Dendritic cell treated with granulocyte-macrophage colony-stimulating factor and Interleukin-4, amounts not matched to agents 40 ng/mL and 50 ng/mL, for 4 days (primary cell): Measurements from ENCODE around the gene LMF1.

Experiments used
- H3K27ac Mint-ChIP-seq: one replicate; pipeline ENCODE4 v1.8.0; 2022; ENCODE audit warnings: mild to moderate bottlenecking, mixed read lengths
- H3K27me3 Mint-ChIP-seq: one replicate; pipeline ENCODE4 v1.8.0; 2022; ENCODE audit warnings: mild to moderate bottlenecking, mixed read lengths
- H3K36me3 Mint-ChIP-seq: one replicate; pipeline ENCODE4 v1.8.0; 2022; ENCODE audit warnings: low read depth, mixed read lengths
- H3K4me1 Mint-ChIP-seq: one replicate; pipeline ENCODE4 v1.8.0; 2022; ENCODE audit warnings: low read depth, mixed read lengths
- H3K4me3 Mint-ChIP-seq: one replicate; pipeline ENCODE4 v1.8.0; 2022; ENCODE audit warnings: mild to moderate bottlenecking, moderate library complexity, mixed read lengths
- H3K9me3 Mint-ChIP-seq: one replicate; pipeline ENCODE4 v1.8.0; 2022; ENCODE audit warnings: mixed read lengths
- intact Hi-C: fragments of 100-400 bp; cut with micrococcal nuclease; formaldehyde crosslinking; loops from one replicate; pipeline ENCODE4 v1.15.0; 2022

LMF1 gene

DNA sequence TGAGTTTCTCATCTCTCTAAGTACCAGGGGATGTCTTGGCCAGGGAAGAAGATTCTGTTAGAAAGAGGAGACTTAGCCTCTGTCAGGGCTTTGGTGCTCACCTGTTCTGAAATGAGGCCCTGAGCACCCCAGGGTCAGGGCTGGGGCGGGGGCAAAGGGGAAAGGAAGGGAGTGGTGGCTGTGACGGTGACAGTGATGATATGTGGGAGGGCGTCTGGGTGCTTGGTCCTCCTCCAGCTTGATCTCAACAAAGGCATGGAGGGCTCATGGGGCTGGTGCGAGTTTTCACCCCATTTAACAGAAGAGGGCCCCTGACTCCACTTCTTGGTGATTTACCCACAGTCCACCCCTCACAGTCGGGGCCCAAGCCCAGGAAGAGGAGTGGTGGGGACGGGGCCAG lies 25.9 kb upstream of the LMF1 start:
- peaks cover 15% of the 10 kb centered on the region for H3K9me3 Mint-ChIP-seq
- H3K27me3 Mint-ChIP-seq: peaks cover 39% of the 10 kb centered on the region
- intact Hi-C loops: no loop called here
- no peaks in the 10 kb centered on the region for H3K36me3 Mint-ChIP-seq
- H3K27ac Mint-ChIP-seq: no peak overlapping the region
- H3K4me3 Mint-ChIP-seq: no peak overlapping the region
- H3K4me1 Mint-ChIP-seq: no peaks in the 10 kb centered on the region

DNA sequence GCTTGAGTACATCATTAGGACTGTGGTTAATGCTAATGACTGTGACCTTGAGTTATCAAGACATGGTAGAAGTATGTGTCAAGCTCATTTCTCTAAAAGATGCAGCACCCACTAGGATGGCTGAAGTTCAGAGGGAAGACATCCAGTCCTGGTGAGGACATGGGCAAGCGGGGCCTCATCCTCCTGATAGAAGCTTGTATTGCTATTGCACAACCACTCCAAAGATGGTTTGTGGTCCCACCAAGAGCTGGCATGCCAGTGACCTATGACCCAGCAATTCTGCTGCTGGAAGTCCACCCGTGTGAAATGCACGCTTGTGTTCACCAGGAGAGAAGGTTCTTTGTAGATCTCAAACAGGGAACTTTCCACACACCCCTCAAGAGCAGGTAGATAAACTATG lies 25.0 kb upstream of the LMF1 start:
- H3K27ac Mint-ChIP-seq: no peak overlapping the region
- no peaks in the 10 kb centered on the region for H3K36me3 Mint-ChIP-seq
- H3K27me3 Mint-ChIP-seq: peaks cover 39% of the 10 kb centered on the region
- no peak overlapping the region for H3K4me3 Mint-ChIP-seq
- intact Hi-C loops: no loop called here
- H3K9me3 Mint-ChIP-seq: peaks cover 15% of the 10 kb centered on the region
- no peaks in the 10 kb centered on the region for H3K4me1 Mint-ChIP-seq

DNA sequence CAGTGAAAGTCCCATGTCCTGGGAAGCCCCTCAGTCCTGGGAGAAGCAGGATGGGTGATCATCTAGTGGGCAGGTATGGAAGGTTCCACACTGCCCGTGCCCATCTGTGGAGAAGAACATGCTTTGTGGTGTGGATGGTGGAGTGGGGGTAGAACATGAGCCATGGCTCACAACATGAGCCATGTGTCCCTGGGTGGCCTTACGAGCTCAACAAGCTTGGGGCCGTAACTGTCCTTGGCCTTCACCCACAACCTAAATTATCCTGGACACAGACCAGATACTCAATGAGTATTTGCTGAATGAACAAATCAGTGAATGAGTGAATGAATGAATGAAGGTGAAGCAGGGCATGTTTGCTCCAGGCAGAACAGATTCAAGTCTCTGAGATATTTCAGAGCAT lies 24.3 kb upstream of the LMF1 start:
- Mint-ChIP-seq H3K27me3 (peaks cover 39% of the 10 kb centered on the region), H3K4me1 (no peaks in the 10 kb centered on the region), H3K36me3 (no peaks in the 10 kb centered on the region), H3K9me3 (peaks cover 15% of the 10 kb centered on the region), H3K4me3 (no peak overlapping the region), H3K27ac (no peak overlapping the region)
- intact Hi-C loops: no loop called here

DNA sequence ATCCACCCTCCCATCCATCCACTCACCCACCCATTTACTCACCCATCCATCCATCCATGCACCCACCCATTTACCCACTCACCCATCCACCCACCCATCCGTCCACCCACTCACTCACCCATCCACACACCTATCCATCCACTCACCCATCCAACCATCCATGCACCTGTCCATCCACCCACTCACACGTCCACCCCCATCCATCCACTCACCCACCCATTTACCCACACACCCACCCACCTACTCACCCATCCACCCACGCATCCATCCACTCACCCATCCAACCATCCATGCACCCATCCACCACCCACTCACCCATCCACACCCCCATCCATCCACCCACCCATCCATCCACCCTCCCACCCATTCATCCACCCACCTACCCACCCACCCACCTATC lies 22.9 kb upstream of the LMF1 start:
- peaks cover 15% of the 10 kb centered on the region for H3K9me3 Mint-ChIP-seq
- peaks cover 42% of the 10 kb centered on the region for H3K27me3 Mint-ChIP-seq
- H3K27ac Mint-ChIP-seq: no peak overlapping the region
- intact Hi-C loops: no loop called here
- no peaks in the 10 kb centered on the region for H3K36me3 Mint-ChIP-seq
- H3K4me3 Mint-ChIP-seq: no peak overlapping the region
- H3K4me1 Mint-ChIP-seq: no peaks in the 10 kb centered on the region

DNA sequence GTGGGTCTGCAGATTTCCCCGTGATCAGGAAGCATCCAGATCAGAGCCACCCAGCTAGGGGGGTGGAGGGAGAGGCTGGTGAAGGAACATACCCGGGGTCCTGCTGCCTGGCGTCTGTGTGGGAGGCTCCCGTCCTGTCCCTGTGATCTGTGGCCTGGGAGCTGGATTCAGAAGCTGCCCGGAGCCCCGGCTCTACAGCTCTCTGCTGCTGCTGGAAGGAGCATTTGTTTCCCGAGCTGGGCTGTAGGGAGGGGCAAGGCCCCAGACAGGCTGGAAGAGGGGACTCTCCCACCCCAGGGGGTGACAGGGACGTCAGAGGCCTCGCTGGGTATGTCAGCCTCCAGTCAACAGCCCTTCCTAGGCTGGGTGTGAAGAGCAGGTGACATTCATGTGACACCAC lies 21.0 kb upstream of the LMF1 start:
- no peak overlapping the region for H3K27ac Mint-ChIP-seq
- H3K4me1 Mint-ChIP-seq: no peaks in the 10 kb centered on the region
- no peaks in the 10 kb centered on the region for H3K36me3 Mint-ChIP-seq
- H3K9me3 Mint-ChIP-seq: peaks cover 15% of the 10 kb centered on the region
- no peak overlapping the region for H3K4me3 Mint-ChIP-seq
- intact Hi-C loops: no loop called here
- H3K27me3 Mint-ChIP-seq: peaks cover 29% of the 10 kb centered on the region

DNA sequence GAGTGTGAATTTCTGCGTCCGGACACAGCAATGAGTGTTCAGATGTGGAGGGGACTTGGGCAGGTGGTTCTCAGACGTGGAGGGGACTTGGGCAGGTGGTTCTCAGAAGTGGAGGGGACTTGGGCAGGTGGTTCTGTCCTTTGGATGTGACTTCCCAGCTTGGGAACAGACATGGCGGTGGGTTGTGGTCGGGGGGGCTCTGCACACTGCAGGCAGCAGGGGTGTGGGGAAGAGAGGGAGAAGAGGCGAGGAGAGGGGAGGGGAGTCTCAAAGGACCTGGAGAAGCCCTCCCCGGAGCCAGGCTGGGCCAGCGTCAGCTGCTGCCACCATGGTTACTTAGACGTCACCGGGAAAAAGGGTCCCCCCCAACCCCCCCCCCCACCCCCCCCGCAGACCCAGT lies 20.6 kb upstream of the LMF1 start:
- Mint-ChIP-seq H3K27me3 (peaks cover 25% of the 10 kb centered on the region), H3K36me3 (no peaks in the 10 kb centered on the region), H3K27ac (no peak overlapping the region), H3K4me1 (no peaks in the 10 kb centered on the region), H3K4me3 (no peak overlapping the region), H3K9me3 (peaks cover 15% of the 10 kb centered on the region)
- intact Hi-C loops: no loop called here

DNA sequence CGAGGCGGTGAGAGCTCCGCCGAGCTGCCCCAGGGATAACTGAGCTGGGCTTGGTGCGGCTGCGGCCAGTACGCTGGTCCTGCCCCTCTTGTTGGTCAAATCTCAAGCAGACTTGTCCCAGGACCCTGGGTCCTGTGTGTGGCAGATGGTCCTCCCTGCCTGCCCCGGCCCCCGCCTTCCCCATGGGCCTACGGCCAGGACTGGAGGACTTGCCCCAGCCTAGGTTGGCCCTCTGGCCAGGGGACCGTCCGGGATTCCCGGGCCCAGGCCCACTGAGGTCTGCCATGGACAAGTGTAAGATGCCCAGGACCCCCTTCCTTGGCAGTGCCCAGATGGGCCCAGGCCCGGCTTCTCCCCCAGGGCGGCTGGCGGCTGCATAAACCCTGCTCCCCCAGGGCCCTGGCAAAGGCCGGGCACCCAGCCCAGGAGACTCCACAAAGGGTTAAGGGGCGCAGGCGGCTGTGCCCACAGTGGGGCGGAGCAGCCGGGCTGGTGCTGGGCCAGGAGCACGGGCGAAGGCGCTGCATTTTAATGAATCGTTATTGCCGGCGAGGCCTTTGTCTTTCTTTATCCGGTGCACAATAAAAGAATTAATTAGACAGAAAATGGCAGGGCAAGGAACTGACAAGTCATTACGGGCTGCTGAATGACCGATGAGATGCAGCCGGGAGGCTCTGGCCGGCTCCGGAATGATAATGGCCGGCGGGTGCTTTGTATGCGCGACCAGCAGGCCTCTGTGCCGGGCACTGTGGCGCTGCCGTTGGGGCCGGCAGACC lies 19.9 kb upstream of the LMF1 start:
- H3K27ac Mint-ChIP-seq: no peak overlapping the region
- intact Hi-C loops: no loop called here

DNA sequence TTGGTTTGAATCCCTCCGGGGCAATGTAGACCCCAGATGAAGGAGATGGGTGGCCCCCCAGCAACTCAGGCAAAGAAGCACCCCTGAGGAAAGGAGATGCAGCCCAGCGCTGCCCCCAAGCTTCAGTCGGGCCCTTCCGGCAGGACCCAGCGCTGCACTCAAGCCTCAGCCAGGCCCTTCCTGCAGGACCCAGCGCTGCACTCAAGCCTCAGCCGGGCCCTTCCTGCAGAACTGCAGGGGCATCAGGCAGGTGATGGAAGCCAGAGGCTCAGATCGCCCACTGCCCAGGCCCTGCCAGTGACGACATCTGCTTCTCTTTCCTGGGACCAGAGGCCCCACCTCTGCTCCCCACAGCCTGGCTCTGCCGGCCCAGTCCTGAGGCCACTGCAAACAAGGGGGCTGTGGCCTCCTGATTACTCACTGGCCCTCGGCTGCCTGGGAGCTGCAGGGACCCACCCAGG lies 18.6 kb upstream of the LMF1 start:
- no peaks in the 10 kb centered on the region for H3K9me3 Mint-ChIP-seq
- no peak overlapping the region for H3K4me3 Mint-ChIP-seq
- no peaks in the 10 kb centered on the region for H3K36me3 Mint-ChIP-seq
- H3K4me1 Mint-ChIP-seq: no peaks in the 10 kb centered on the region
- H3K27ac Mint-ChIP-seq: no peak overlapping the region
- intact Hi-C loops: no loop called here
- H3K27me3 Mint-ChIP-seq: peaks cover 17% of the 10 kb centered on the region

More for the DNA sequence above, 19.9 kb upstream of the LMF1 start:
- Mint-ChIP-seq H3K27me3 (peaks cover 20% of the 10 kb centered on the region), H3K36me3 (no peaks in the 10 kb centered on the region), H3K4me1 (no peaks in the 10 kb centered on the region), H3K9me3 (peaks cover 13% of the 10 kb centered on the region), H3K4me3 (no peak overlapping the region)

DNA sequence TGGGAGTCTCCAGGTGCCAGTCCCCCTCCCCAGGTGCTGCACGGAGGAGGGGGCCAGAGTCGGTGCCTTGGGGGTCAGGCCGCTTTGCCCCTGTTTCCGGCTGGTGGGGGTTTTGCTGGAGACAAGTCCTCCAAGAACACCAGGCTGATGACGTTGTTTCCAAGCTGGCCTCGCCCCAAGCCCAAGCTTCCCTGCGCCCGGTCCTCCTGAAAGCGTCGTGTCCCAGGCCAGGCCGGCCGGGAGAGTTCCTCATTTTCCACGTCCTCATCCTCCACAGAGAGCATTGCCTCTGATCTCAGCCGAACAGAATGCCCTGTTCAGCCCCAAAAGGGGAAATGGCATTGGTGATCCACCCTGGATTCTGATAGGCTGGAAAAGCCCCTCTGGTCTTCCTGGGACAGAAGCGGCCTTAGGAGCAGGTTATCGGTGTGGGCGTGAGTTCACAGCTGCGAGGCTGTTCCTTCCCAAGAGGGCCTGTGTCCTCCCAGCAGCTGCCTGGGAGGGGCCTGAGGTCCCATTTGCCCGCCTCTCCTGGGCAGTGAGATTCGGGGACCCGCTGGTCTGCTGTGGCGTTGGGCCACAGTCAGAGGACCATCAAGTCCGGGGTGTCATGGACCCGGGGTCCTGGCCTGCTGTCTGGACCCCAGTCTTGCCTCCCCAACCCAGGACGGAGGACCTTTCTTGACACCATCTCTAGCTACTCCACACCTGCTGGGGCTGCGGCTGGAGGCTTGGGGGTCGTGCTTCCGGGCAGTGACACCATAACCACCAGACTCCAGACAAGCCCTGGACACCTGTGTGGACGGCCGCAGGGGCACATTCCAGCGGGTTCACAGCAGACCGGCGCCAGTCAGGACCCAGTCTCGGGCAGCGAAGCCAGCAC lies 17.9 kb upstream of the LMF1 start:
- H3K4me3 Mint-ChIP-seq: no peak overlapping the region
- H3K9me3 Mint-ChIP-seq: no peaks in the 10 kb centered on the region
- H3K4me1 Mint-ChIP-seq: no peaks in the 10 kb centered on the region
- H3K27ac Mint-ChIP-seq: no peak overlapping the region
- intact Hi-C loops: no loop called here
- peaks cover 24% of the 10 kb centered on the region for H3K27me3 Mint-ChIP-seq
- H3K36me3 Mint-ChIP-seq: no peaks in the 10 kb centered on the region

DNA sequence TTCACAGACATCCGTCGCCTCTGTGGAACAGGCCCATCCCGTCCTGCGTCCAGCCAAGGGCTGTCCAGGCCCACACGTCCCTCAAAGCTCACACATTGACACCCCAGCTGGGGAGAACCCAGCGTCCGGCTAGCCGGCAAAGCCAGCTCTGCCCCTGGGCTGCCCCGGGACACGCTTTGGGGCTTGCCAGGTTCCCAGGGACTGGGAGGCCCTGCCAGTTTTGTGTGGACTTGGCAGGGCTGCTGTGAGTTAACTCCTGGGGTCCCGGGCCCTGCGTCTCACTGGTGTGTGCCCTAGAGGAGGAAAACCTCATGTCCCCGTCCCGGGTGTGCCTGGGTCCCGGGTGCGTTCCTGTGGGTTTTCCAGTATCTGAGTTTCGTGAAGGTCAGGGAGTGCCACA lies 17.1 kb upstream of the LMF1 start:
- peaks cover 32% of the 10 kb centered on the region for H3K27me3 Mint-ChIP-seq
- no peak overlapping the region for H3K4me3 Mint-ChIP-seq
- H3K4me1 Mint-ChIP-seq: no peaks in the 10 kb centered on the region
- H3K36me3 Mint-ChIP-seq: no peaks in the 10 kb centered on the region
- no peaks in the 10 kb centered on the region for H3K9me3 Mint-ChIP-seq
- no peak overlapping the region for H3K27ac Mint-ChIP-seq
- intact Hi-C loops: no loop called here

DNA sequence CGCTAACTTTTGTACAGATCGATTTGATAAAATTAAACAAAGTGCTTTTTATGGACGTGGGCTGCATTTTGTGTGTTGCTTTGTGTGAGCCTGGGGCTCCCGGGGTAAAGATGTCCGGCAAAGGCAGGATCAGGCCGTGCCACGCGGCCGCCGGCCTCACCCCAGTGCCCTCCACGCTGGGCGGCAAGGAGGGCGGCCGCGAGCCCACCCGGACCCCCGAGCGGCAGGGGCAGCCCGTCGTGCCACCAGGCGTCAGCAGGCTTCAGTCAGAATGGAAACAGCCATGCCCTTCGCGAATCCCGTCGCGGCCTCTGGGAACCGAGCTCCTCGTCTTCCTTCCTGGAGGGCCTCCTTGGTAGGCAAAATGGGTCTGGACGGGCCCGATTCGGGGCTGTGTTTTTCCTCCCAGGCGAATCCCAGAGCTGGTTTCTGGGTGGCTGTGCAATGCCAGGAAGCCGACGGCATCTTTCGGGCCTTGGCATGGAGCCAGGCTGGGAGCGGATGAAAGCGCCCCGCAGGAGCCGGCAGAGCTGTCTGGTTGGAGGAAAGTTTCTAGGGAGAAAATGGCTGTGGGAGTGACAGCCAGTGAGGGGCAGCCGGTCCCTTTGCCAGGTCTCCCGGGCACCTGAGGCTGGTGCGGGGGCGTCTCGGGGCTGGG lies 16.3 kb upstream of the LMF1 start:
- Mint-ChIP-seq H3K4me3 (no peak overlapping the region), H3K9me3 (no peaks in the 10 kb centered on the region), H3K36me3 (no peaks in the 10 kb centered on the region), H3K27ac (no peak overlapping the region), H3K27me3 (peaks cover 40% of the 10 kb centered on the region), H3K4me1 (no peaks in the 10 kb centered on the region)
- intact Hi-C loops: no loop called here

DNA sequence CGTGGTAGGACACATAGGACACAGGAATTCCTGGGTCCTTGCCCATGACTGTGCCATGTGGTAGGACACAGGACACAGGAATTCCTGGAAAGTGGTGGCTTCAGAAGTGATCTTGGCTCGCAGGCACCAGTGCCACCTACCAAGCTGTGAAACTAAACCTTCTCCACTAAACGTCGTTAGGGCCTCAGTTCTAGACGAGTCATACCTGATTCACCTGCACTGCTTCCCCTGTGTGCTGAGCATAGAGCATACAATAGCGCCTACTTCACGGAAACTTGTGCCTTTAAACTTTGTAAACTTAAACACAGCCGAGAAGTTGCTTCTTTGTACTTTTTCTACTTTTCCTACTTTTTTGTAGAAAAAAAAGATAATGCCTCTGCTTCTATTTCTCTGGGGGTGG lies 15.6 kb upstream of the LMF1 start:
- no peaks in the 10 kb centered on the region for H3K36me3 Mint-ChIP-seq
- no peak overlapping the region for H3K4me3 Mint-ChIP-seq
- H3K4me1 Mint-ChIP-seq: no peaks in the 10 kb centered on the region
- intact Hi-C loops: no loop called here
- no peak overlapping the region for H3K27ac Mint-ChIP-seq
- H3K9me3 Mint-ChIP-seq: no peaks in the 10 kb centered on the region
- H3K27me3 Mint-ChIP-seq: peaks cover 41% of the 10 kb centered on the region

DNA sequence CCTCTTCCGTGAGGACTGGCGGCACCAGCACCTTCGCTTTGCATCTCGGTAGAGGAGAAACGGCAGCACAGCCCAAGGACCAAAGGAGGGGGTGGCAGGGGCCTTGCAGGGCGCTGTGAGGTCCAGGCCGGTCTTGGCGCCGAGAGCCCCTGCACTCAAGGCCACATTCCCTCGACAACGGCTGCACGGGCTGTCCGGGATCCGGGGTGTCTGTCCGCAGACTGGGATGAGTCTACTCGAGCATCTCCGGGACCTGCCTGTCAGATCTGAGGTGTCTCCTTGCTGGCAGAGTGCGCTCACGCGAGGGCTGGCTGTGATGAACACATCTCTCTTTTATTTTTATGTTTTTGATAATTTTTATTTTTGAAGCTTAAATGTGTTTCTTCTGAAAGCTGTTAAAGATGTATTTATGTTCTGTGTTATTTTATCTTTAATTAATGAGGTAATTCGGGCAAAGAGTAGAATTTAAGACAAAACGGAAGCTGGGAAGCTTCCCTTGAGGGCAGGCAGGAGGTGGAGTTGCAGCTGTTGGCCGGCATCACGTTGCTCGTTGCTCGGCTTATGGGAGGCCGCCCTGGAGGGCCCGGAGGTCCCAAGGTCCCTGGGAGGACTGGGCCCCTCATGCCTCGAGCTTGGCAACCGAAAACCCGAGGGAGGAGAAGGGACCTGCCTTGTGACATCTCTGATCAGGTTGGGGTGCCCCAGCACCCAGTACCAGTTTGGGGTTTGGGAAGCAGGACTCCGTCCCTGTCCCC lies 15.0 kb upstream of the LMF1 start:
- Mint-ChIP-seq H3K27ac (no peak overlapping the region), H3K36me3 (no peaks in the 10 kb centered on the region), H3K27me3 (peaks cover 46% of the 10 kb centered on the region), H3K9me3 (no peaks in the 10 kb centered on the region), H3K4me1 (peaks cover 5% of the 10 kb centered on the region), H3K4me3 (no peak overlapping the region)
- intact Hi-C loops: no loop called here
